Loucy (cell line): ENCODE data around the gene SNX19.

Experiments
- CTCF ChIP-seq: fragments of 200-600 bp; sonication (generic); conservative IDR thresholded peaks from 2 replicates; pipeline ENCODE4 v1.5.1; 2014; ENCODE audit warnings: mild to moderate bottlenecking, antibody characterized with exemption, low read length
- EZH2phosphoT487 ChIP-seq: fragments of 200-600 bp; IDR thresholded peaks from 2 replicates; pipeline ENCODE4 v1.6.1; 2018; ENCODE audit warnings: antibody characterized with exemption, mild to moderate bottlenecking, moderate library complexity, borderline replicate concordance

GRCh38 chr11:130947889-130948288, 31.6 kb upstream of the SNX19 start:
- TF ChIP-seq CTCF (no peak), EZH2phosphoT487 (no peak)
